Measurements from ENCODE around the gene FHL1.

- no peak for TF ChIP-seq CTCF (IDR thresholded peaks at IDR 0.05; ENCODE audit: extremely low read depth in 1 of 2, insufficient read depth in 1 of 2, low read depth in 1 of 2, low read length in 2 of 2)
- no peak for TF ChIP-seq POLR2AphosphoS5 (IDR thresholded peaks at IDR 0.05; ENCODE audit: insufficient read depth, low read depth, low read length)
- no peak for TF ChIP-seq EZH2 (IDR thresholded peaks at IDR 0.05; ENCODE audit: borderline replicate concordance, low read depth, low read length, severe bottlenecking)
- no peak for TF ChIP-seq POLR2A (IDR thresholded peaks at IDR 0.05; ENCODE audit: low read depth, low read length)
- TF ChIP-seq FOS (IDR thresholded peaks at IDR 0.05; ENCODE audit: borderline replicate concordance, insufficient read depth, low read length), result no peak
- TF ChIP-seq MAX (IDR thresholded peaks at IDR 0.05; ENCODE audit: insufficient read depth, insufficient read length), result no peak
- no peak for TF ChIP-seq MYC (IDR thresholded peaks at IDR 0.05; ENCODE audit: low read depth, low read length)
- no peak for TF ChIP-seq JUN (IDR thresholded peaks at IDR 0.05; ENCODE audit: borderline replicate concordance, insufficient read depth, insufficient read length, low read depth)
- TF ChIP-seq GATA2 (IDR thresholded peaks at IDR 0.05; ENCODE audit: insufficient read depth, insufficient read length, low read depth, low read length), result no peak
Measured at GRCh38 chrX:136186023-136186413, 38.7 kb downstream of the FHL1 start.
